HG03103 (cell line): ENCODE results near the gene DHX30.
"Not testable (repeated sequence)": the region's sequence is repeated elsewhere in the genome, so short reads cannot be mapped to it uniquely, and the experiment has no call there.

ENCODE experiments used
- ATAC-seq: cut with Tn5 transposase; IDR thresholded peaks from one replicate; pipeline ENCODE4 v1.9.1; 2021; ENCODE audit warnings: low read depth; ENCODE audit not compliant: unreplicated experiment

The DHX30 gene

DNA sequence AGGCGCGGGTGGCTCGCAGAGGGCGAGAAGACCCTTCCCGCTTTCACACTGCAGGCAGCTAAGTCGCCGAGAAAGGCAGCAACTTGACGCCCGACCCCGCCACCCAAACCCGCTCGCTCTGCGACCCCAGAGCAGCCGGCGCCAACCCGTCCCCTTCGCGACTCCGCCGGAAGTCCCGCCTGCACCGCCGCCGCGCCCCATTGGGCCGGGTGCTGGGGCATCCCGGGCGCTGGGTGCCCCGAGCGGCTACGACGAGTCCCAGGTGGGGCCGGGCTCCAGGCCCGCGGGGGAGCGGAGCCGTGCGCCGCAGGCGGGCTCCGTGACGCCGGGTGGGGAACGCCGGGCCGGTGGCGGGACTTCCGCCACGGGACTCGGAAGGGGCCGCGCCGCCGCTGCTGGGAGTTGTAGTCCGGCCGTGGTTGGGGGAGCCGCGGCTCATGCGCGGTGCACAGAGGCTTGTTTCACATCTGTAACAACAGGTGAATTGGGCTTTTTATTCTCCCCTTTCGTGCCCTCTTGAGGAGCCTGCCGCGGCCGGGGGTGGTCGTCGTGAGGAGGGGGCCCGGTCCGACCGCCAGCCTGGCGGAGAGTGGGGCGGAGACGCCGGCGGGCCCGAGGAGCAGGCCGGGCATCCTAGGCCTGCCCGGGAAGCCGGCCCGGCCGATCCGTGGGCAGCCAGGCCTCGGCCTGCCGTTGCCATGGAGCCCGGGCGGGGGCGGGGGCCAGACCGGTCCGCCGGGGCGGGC, at the start of gene DHX30:
Gene DHX30, plus strand, starts transcription at position 405 of the 746 bp plus-strand sequence. CDS start 7,546 bp downstream, outside the sequence.
- peak; percentile 81 for ATAC-seq

DNA sequence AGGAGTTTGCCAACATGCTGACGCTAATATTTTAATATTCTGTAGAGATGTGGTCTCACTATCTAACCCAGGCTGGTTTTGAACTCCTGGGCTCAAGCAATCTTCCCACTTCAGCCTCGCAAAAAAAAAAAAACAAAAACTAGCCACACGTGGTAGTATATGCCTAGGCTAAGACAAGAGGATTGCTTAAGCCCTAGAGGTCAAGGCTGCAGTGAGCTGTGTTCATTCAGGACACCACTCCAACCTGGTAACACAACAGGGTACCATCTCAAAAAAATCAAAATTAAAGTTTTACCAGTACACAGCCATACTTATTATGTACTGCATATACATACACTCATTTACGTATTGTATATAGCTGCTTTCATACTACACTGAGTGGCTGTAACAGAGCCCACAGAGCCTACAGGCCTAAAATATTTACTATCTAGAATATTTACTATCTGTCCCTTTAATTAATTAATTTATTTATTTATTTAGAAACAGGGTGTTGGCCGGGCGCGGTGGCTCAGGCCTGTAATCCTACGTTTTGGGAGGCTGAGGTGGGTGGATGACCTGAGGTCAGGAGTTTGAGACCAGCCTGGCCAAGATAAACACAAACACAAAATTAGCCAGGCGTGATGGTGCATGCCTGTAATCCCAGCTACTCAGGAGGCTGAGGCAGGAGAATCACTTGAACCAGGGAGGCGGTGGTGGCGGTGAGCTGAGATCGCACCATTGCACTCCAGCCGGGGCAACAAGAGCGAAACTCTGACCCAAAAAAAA, 44.5 kb upstream of the DHX30 start:
- ATAC-seq = no peak

- not testable (repeated sequence) for ATAC-seq
These were observed 42.7 kb upstream of the DHX30 start for GRCh38 chr3:47760207-47760606.

GRCh38 chr3:47761046-47761445, 41.9 kb upstream of the DHX30 start:
- ATAC-seq = no peak

- no peak for ATAC-seq
These were observed 40.7 kb upstream of the DHX30 start for GRCh38 chr3:47762233-47762632.

DNA sequence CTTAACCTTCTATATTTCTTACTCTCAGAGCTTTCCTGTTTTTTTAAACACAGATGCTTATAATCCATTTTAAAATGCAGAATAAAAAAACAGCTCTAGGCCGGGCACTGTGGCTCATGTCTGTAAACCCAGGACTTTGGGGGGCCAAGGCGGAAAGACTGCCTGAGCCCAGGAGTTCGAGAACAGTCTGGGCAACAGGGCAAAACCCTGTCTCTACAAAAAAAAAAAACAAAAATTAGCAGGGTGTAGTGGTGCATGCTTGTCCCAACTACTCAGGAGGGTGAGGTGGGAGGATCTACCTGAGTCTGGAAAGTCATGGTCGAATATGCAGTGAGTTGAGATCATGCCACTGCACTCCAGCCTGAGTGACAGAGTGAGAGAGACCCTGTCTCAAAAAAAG, 36.8 kb upstream of the DHX30 start:
- ATAC-seq = no peak

- no peak for ATAC-seq
These were observed 30.9 kb upstream of the DHX30 start for GRCh38 chr3:47772047-47772446.

- ATAC-seq = no peak
These were observed 30.1 kb upstream of the DHX30 start for GRCh38 chr3:47772788-47773187.

DNA sequence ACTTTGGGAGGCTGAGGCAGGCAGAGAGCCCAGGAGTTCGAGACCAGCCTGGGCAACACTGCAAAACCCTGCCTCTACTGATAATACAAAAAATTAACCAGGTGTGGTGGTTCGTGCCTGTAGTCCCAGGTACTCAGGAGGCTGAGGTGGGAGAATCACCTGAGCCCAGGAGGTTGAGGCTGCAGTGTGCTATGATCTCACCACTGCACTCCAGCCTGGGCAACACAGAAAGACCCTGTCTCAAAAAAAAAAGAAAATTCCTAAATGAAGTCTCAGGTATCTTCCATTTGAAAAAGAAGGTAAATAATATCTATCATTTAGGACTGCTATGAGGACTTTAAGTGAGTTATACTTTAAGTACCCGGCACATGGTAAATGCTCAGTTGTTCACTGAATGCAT, 24.2 kb upstream of the DHX30 start:
- ATAC-seq = no peak

DNA sequence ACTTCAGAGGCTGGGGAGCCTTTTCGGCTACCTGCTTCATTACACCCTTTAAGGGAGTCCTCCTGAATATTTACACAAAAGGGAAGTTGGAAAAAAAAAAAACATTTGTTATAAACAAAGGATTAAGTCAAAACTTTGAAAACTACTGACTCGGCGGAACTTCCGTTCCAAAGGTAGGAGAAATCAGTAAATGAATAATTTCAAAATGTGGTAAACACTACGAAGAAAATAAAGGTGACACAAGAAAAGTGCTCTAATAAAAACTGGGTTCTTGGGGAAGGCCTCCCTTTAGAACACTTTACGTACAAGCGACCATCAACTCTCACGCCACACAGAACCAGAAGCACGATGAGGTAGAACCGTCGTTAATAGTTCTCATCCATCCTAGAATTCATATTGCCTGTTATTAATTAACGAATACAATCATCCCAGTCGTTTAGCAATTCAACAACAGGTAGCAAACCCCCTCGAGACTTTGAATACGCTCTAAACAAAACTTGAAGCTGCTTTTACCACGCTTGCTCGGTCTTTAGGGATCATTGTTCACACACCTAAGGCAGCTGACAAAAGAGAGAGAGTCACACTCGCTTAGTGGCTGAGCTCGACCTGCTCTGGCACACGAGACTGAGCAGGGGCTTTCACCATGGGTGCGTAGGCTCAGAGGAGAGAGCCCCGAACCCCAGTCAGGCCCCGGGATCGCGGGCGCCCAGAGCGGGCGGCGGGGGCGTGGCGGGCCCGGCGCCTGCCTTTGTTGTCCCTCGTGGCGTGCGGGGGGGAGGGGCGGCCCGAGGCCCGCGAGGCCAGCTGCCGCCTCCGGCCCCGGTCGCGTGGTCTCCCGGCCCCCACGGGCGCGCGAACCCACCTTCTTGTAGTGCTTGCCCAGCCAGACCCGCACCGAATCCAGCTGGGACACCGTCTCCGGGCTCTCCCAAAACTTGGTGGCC, 21.9 kb upstream of the DHX30 start:
- ATAC-seq = no peak

DNA sequence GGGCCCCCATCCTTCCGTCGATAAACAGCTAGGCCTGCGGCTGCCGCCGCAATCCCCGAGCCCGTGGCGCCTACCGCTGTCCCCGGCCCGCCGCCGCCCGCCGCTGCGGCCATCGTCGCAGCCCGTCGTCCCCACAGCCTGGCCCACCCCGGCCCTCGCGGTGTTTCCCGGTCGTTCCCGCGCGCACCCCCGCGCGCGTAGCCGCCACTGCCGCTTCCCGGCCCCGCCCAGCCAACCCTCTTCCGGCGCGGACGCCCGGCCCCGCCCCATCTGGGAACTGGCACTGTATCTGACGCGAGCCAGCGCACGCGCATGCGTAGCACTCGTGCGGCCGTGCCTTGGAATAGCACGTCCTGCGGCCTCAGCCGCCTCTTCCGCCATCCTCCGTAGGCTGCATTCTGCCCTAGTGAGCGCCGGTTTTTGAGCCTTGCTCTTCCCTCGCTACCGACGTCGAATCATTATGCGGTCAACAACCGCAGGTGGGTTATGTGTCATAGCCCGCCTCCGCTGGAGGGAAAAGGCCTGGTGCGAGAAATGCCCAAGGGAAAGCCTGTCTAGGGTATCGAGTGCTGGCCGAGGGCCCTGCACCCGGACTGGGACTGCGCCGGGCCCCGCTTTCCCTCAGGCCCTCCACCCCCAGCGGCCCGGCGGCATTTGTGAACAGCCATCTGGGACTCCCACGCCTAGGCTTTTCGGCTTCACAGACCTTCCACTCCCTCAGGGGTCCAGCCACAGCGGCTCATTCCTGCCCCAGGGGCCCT, 21.1 kb upstream of the DHX30 start, which contains the start of gene SMARCC1:
Gene SMARCC1, minus strand, starts transcription at position 209 of the 761 bp plus-strand sequence. Its CDS starts 96 bp downstream, at position 113.
- peak; percentile 79 for ATAC-seq

DNA sequence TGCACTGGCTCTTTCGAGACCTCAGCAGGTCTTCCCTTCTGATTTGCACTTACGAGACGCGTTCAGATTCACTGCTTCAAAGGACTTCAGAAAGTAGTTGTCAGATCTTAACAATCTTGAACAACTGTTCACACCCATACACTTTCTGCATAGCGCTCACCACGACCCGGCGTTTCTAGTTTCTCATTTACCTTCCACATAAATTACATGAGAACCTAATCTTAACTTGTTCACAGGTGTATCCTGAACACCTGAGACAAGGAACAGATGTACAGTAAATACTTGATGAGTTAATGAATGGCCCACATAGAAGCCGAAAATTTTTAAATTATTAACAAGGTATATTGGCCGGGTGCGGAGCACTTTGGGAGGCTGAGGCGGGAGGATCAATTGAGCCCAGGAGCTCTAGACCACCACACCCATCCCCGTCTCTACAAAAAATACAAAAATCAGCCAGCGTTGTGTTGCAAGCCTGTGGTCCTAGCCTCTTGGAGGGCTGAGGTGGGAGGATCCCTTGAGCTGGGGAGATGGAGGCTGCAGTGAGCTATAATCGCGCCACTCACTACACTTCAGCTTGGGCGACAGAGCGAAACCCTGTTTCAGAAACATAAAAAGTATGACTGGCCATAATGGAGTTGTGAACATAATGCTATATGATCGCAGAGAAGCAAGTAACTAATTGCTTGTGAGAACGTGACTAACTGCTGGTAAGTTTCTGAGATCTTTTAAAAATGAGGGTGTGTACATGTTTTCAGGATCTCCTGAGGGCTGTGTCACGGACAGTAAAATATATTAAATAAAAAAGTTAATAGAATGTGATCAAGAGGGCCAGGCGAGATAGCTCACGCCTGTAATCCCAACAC, 20.3 kb upstream of the DHX30 start:
- no peak for ATAC-seq

DNA sequence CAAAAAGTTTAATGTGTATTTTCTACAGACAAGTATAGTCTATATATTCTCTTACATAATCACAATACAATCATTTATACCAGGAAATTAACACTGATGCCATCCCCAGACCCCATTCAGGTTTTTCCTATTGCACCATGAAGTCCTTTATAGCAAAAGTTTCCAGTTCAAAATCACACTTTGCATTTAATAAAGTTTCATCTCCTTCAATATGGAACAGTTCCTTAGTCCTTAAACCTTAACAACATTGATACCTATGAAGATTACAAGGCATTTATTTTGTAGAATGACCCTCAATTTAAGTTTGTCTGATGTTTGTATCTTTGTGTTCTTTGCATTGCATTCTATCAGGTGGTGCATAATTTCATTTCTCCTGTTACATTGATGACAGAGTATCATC, 19.3 kb upstream of the DHX30 start:
- ATAC-seq = no peak

- no peak for ATAC-seq
These were observed 11.6 kb upstream of the DHX30 start for GRCh38 chr3:47791193-47791855.

GRCh38 chr3:47792699-47793098, 10.2 kb upstream of the DHX30 start:
- no peak for ATAC-seq

- no peak for ATAC-seq
These were observed 8.4 kb upstream of the DHX30 start for GRCh38 chr3:47794544-47794943.

DNA sequence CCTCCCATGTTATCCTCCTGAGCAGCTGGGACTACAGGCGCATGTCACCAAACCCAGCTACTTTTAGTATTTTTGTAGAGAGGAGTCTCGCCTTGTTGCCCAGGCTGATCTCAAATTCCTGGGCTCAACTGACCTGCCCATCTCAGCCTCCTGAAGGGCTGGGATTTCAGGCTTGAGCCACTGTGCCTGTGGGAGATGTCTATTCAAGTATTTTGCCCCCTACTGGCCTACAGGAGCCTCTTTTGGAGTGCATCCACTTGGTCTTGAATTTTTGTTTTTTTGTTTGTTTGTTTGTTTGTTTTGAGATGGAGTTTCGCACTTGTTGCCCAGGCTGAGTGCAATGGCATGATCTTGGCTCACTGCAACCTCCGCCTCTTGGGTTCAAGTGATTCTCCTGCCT, 3.2 kb upstream of the DHX30 start:
- no peak for ATAC-seq

GRCh38 chr3:47803480-47804025, 615 bp downstream of the DHX30 start:
- ATAC-seq = no peak
